ENCODE measurements around the gene AKR1C1. TPM values are rescaled to one million over a fixed set of nuclear protein-coding genes. Genes with fewer than 3 reads are reported as not detected.
"Not testable (repeated sequence)": the region's sequence is repeated elsewhere in the genome, so short reads cannot be mapped to it uniquely, and the experiment has no call there.

AKR1C1 gene
- total RNA-seq (2022): 10.2 and 17.3 TPM in 2 replicates
- Bru-seq, nascent RNA: percentile 52 among the genes with signal in this experiment
- percentile 52 among the genes with signal in this experiment for BruChase-seq, experiment 1, labeled RNA remaining after a 6-hour chase
- percentile 37 among the genes with signal in this experiment for BruChase-seq, experiment 2, labeled RNA remaining after a 2-hour chase
- long read RNA-seq, full-length matches to known transcripts: 6 of 8 reads
- long read RNA-seq, partial matches to known transcripts: 1 of 8 reads
- long read RNA-seq, other reads (novel, unspliced or antisense): 1 of 8 reads

- not testable (repeated sequence) for BruUV-seq (replicated peaks); H3K4me1 Mint-ChIP-seq (ENCODE audit: low read depth, unreplicated experiment); H3K36me3 Mint-ChIP-seq (ENCODE audit: insufficient read depth, unreplicated experiment); DNase-seq; H3K9me3 Mint-ChIP-seq (ENCODE audit: low read depth, unreplicated experiment); H3K27me3 Mint-ChIP-seq (ENCODE audit: unreplicated experiment); H3K27ac Mint-ChIP-seq (ENCODE audit: unreplicated experiment)
- peak within 1 kb of the TSS; percentile 39 for H3K4me3 Mint-ChIP-seq (ENCODE audit: low read depth, unreplicated experiment)
- intact Hi-C loops (cut with micrococcal nuclease; ENCODE audit: unreplicated experiment): loop anchor here (5.0 kb wide), 1 partner anchor 39 kb away; the partner anchor contains the start of gene AKR1C2
- CTCF ChIA-PET: interaction anchor here (0.6 to 1.5 kb wide), 3 partner anchors 18 to 113 kb away, joined by 3 to 4 read pairs (median 4); no protein-coding TSS in a partner anchor
Observed at GRCh38 chr10:4962876-4963814, at the start of gene AKR1C1. TSS of gene AKR1C1 (plus strand) at chr10:4963415. CDS start at chr10:4963445, 30 bp downstream.

GRCh38 chr10:4914213-4914850 is 48.9 kb upstream of the AKR1C1 start:
- CTCF ChIA-PET: no interaction called here
- Mint-ChIP-seq H3K36me3 (ENCODE audit: insufficient read depth, unreplicated experiment) (no peaks in the 10 kb centered on the region), H3K27me3 (ENCODE audit: unreplicated experiment) (no peaks in the 10 kb centered on the region), H3K9me3 (ENCODE audit: low read depth, unreplicated experiment) (no peaks in the 10 kb centered on the region), H3K4me1 (ENCODE audit: low read depth, unreplicated experiment) (no peaks in the 10 kb centered on the region), H3K27ac (ENCODE audit: unreplicated experiment) (no peak overlapping the region), H3K4me3 (ENCODE audit: low read depth, unreplicated experiment) (no peak overlapping the region)
- no peak for TF ChIP-seq CTCF (IDR thresholded peaks at IDR 0.05; ENCODE audit: unreplicated experiment)
- intact Hi-C loops (cut with micrococcal nuclease; ENCODE audit: unreplicated experiment): no loop called here
- no peak for DNase-seq
- no TSS peak for BruUV-seq (replicated peaks)

- no peak for DNase-seq
- CTCF ChIA-PET: no interaction called here
- intact Hi-C loops (cut with micrococcal nuclease; ENCODE audit: unreplicated experiment): no loop called here
- Mint-ChIP-seq H3K9me3 (ENCODE audit: low read depth, unreplicated experiment) (no peaks in the 10 kb centered on the region), H3K4me3 (ENCODE audit: low read depth, unreplicated experiment) (no peak overlapping the region), H3K27me3 (ENCODE audit: unreplicated experiment) (no peaks in the 10 kb centered on the region), H3K27ac (ENCODE audit: unreplicated experiment) (no peak overlapping the region), H3K4me1 (ENCODE audit: low read depth, unreplicated experiment) (no peaks in the 10 kb centered on the region), H3K36me3 (ENCODE audit: insufficient read depth, unreplicated experiment) (no peaks in the 10 kb centered on the region)
- TF ChIP-seq CTCF (IDR thresholded peaks at IDR 0.05; ENCODE audit: unreplicated experiment): no peak
- BruUV-seq (replicated peaks): no TSS peak
Observed at GRCh38 chr10:4916086-4916716, 47.0 kb upstream of the AKR1C1 start.

GRCh38 chr10:4918236-4918635 is 45.0 kb upstream of the AKR1C1 start:
- H3K4me1 Mint-ChIP-seq (ENCODE audit: low read depth, unreplicated experiment): no peaks in the 10 kb centered on the region
- H3K27me3 Mint-ChIP-seq (ENCODE audit: unreplicated experiment): no peaks in the 10 kb centered on the region
- BruUV-seq (replicated peaks): no TSS peak
- H3K36me3 Mint-ChIP-seq (ENCODE audit: insufficient read depth, unreplicated experiment): no peaks in the 10 kb centered on the region
- DNase-seq: no peak
- no peak overlapping the region for H3K4me3 Mint-ChIP-seq (ENCODE audit: low read depth, unreplicated experiment)
- H3K27ac Mint-ChIP-seq (ENCODE audit: unreplicated experiment): no peak overlapping the region
- TF ChIP-seq CTCF (IDR thresholded peaks at IDR 0.05; ENCODE audit: unreplicated experiment): no peak
- CTCF ChIA-PET: no interaction called here
- no peaks in the 10 kb centered on the region for H3K9me3 Mint-ChIP-seq (ENCODE audit: low read depth, unreplicated experiment)
- intact Hi-C loops (cut with micrococcal nuclease; ENCODE audit: unreplicated experiment): no loop called here

GRCh38 chr10:4924482-4924881 is 38.7 kb upstream of the AKR1C1 start:
- H3K27me3 Mint-ChIP-seq (ENCODE audit: unreplicated experiment); H3K36me3 Mint-ChIP-seq (ENCODE audit: insufficient read depth, unreplicated experiment); BruUV-seq (replicated peaks); H3K27ac Mint-ChIP-seq (ENCODE audit: unreplicated experiment); H3K9me3 Mint-ChIP-seq (ENCODE audit: low read depth, unreplicated experiment); CTCF ChIA-PET; H3K4me3 Mint-ChIP-seq (ENCODE audit: low read depth, unreplicated experiment); intact Hi-C loops (cut with micrococcal nuclease; ENCODE audit: unreplicated experiment); H3K4me1 Mint-ChIP-seq (ENCODE audit: low read depth, unreplicated experiment); DNase-seq: not testable (repeated sequence)
